Measurements from ENCODE around the gene CAMTA1.

CAMTA1 gene

GRCh38 chr1:7249516-7249915 is 464.3 kb downstream of the CAMTA1 start:
- Histone ChIP-seq H3K4me1 (ENCODE audit: control insufficient read depth in 5 of 5, insufficient read depth in 5 of 5, low read length in 5 of 5) (peaks cover 0 to 4% (median 0%) of the 10 kb centered on the region in 5 donors), H3K9ac (ENCODE audit: low read length in 5 of 5) (no peak overlapping the region), H3K36me3 (ENCODE audit: control insufficient read depth in 5 of 5, insufficient read depth in 5 of 5, low read length in 5 of 5) (no peaks in the 10 kb centered on the region), H3K27ac (ENCODE audit: low read depth, low read length) (no peak overlapping the region), H3K9me3 (ENCODE audit: control insufficient read depth in 5 of 5, low read length in 5 of 5) (no peaks in the 10 kb centered on the region), H3K4me3 (ENCODE audit: low read depth in 1 of 5, low read length in 5 of 5) (no peak overlapping the region), H3K27me3 (ENCODE audit: control insufficient read depth in 5 of 5, insufficient read depth in 4 of 5, low read length in 5 of 5) (peaks cover 0 to 10% (median 9%) of the 10 kb centered on the region in 5 donors)

DNA sequence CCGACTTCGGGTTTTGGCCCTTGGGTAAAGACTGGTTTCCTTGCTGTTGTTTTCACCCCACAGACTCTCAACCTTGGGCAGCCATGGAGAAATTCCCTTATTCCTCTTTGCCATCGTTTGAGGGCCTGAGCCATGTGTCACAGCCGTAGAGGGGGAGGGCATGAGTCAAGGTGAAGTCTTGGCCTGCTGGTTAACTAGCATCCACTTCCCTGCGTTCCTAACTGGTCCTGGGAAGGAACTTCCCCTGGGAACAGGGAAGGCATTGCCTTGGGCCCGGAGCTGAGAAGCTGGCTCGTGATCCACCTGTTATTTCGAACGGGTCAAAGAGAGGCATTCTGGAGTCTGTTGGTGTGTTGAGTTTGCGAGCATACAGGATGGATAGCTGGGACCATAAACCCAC is 464.9 kb downstream of the CAMTA1 start:
- no peak overlapping the region for H3K9ac ChIP-seq (ENCODE audit: low read length in 5 of 5)
- H3K27ac ChIP-seq (ENCODE audit: low read depth, low read length) = no peak overlapping the region
- H3K9me3 ChIP-seq (ENCODE audit: control insufficient read depth in 5 of 5, low read length in 5 of 5) = no peaks in the 10 kb centered on the region
- peaks cover 0 to 4% (median 0%) of the 10 kb centered on the region in 5 donors for H3K4me1 ChIP-seq (ENCODE audit: control insufficient read depth in 5 of 5, insufficient read depth in 5 of 5, low read length in 5 of 5)
- H3K27me3 ChIP-seq (ENCODE audit: control insufficient read depth in 5 of 5, insufficient read depth in 4 of 5, low read length in 5 of 5) = peaks cover 0 to 10% (median 9%) of the 10 kb centered on the region in 5 donors
- no peak overlapping the region for H3K4me3 ChIP-seq (ENCODE audit: low read depth in 1 of 5, low read length in 5 of 5)
- H3K36me3 ChIP-seq (ENCODE audit: control insufficient read depth in 5 of 5, insufficient read depth in 5 of 5, low read length in 5 of 5) = no peaks in the 10 kb centered on the region

- Histone ChIP-seq H3K27ac (ENCODE audit: low read depth, low read length) (no peak overlapping the region), H3K4me1 (ENCODE audit: control insufficient read depth in 5 of 5, insufficient read depth in 5 of 5, low read length in 5 of 5) (peaks cover 0 to 4% (median 0%) of the 10 kb centered on the region in 5 donors), H3K9me3 (ENCODE audit: control insufficient read depth in 5 of 5, low read length in 5 of 5) (no peaks in the 10 kb centered on the region), H3K4me3 (ENCODE audit: low read depth in 1 of 5, low read length in 5 of 5) (no peak overlapping the region), H3K27me3 (ENCODE audit: control insufficient read depth in 5 of 5, insufficient read depth in 4 of 5, low read length in 5 of 5) (peaks cover 0 to 9% (median 7%) of the 10 kb centered on the region in 5 donors), H3K9ac (ENCODE audit: low read length in 5 of 5) (no peak overlapping the region), H3K36me3 (ENCODE audit: control insufficient read depth in 5 of 5, insufficient read depth in 5 of 5, low read length in 5 of 5) (no peaks in the 10 kb centered on the region)
These were observed 465.6 kb downstream of the CAMTA1 start for GRCh38 chr1:7250597-7251453.

DNA sequence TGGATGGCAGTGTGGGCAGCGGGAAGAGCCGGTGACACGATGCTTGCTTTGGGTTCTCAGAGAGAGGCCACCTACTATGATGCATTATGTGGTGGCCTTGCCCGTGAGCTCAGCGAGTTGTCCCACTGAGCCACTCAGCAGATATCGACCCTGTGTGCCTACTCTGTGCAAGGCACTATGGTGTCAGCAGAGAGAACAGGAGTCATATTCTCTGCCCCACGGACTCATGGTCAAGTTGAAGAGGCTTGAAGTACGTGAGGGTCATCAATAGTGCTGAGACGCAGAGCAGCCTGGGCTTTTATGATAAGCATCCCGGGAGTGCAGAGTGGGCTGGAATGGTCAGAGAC is 466.2 kb downstream of the CAMTA1 start:
- no peaks in the 10 kb centered on the region for H3K9me3 ChIP-seq (ENCODE audit: control insufficient read depth in 5 of 5, low read length in 5 of 5)
- no peak overlapping the region for H3K9ac ChIP-seq (ENCODE audit: low read length in 5 of 5)
- H3K4me3 ChIP-seq (ENCODE audit: low read depth in 1 of 5, low read length in 5 of 5) = no peak overlapping the region
- no peak overlapping the region for H3K27ac ChIP-seq (ENCODE audit: low read depth, low read length)
- H3K4me1 ChIP-seq (ENCODE audit: control insufficient read depth in 5 of 5, insufficient read depth in 5 of 5, low read length in 5 of 5) = peaks cover 0 to 4% (median 0%) of the 10 kb centered on the region in 5 donors
- H3K36me3 ChIP-seq (ENCODE audit: control insufficient read depth in 5 of 5, insufficient read depth in 5 of 5, low read length in 5 of 5) = no peaks in the 10 kb centered on the region
- peaks cover 0 to 9% (median 5%) of the 10 kb centered on the region in 5 donors for H3K27me3 ChIP-seq (ENCODE audit: control insufficient read depth in 5 of 5, insufficient read depth in 4 of 5, low read length in 5 of 5)

GRCh38 chr1:7252411-7253117 is 467.3 kb downstream of the CAMTA1 start:
- peaks cover 0 to 8% (median 4%) of the 10 kb centered on the region in 5 donors for H3K27me3 ChIP-seq (ENCODE audit: control insufficient read depth in 5 of 5, insufficient read depth in 4 of 5, low read length in 5 of 5)
- H3K36me3 ChIP-seq (ENCODE audit: control insufficient read depth in 5 of 5, insufficient read depth in 5 of 5, low read length in 5 of 5) = no peaks in the 10 kb centered on the region
- no peak overlapping the region for H3K27ac ChIP-seq (ENCODE audit: low read depth, low read length)
- H3K9ac ChIP-seq (ENCODE audit: low read length in 5 of 5) = no peak overlapping the region
- no peaks in the 10 kb centered on the region for H3K9me3 ChIP-seq (ENCODE audit: control insufficient read depth in 5 of 5, low read length in 5 of 5)
- no peak overlapping the region for H3K4me3 ChIP-seq (ENCODE audit: low read depth in 1 of 5, low read length in 5 of 5)
- H3K4me1 ChIP-seq (ENCODE audit: control insufficient read depth in 5 of 5, insufficient read depth in 5 of 5, low read length in 5 of 5) = peaks cover 0 to 4% (median 0%) of the 10 kb centered on the region in 5 donors

DNA sequence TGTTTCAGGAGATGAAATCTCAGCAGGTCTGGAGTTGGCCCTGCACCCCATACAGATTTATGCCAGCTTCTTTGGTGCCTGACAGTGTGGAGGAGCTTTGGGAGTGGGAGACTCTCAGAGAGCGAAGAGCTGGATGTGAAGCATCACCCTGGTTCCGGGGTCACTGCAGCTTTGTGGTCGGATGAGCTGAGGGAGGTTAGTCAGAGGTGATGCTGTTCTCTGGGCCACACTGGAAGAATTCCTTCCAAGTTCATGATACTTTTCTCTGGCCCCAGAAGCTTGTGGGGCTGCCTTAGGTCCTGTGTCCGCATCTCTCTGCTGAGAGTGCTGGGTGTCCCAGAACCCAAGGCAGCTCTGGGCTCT is 467.8 kb downstream of the CAMTA1 start:
- Histone ChIP-seq H3K9me3 (ENCODE audit: control insufficient read depth in 5 of 5, low read length in 5 of 5) (no peaks in the 10 kb centered on the region), H3K4me1 (ENCODE audit: control insufficient read depth in 5 of 5, insufficient read depth in 5 of 5, low read length in 5 of 5) (peaks cover 0 to under 1% (median 0%) of the 10 kb centered on the region in 5 donors), H3K27me3 (ENCODE audit: control insufficient read depth in 5 of 5, insufficient read depth in 4 of 5, low read length in 5 of 5) (peaks cover 0 to 8% (median 0%) of the 10 kb centered on the region in 5 donors), H3K9ac (ENCODE audit: low read length in 5 of 5) (no peak overlapping the region), H3K4me3 (ENCODE audit: low read depth in 1 of 5, low read length in 5 of 5) (no peak overlapping the region), H3K36me3 (ENCODE audit: control insufficient read depth in 5 of 5, insufficient read depth in 5 of 5, low read length in 5 of 5) (no peaks in the 10 kb centered on the region), H3K27ac (ENCODE audit: low read depth, low read length) (no peak overlapping the region)

DNA sequence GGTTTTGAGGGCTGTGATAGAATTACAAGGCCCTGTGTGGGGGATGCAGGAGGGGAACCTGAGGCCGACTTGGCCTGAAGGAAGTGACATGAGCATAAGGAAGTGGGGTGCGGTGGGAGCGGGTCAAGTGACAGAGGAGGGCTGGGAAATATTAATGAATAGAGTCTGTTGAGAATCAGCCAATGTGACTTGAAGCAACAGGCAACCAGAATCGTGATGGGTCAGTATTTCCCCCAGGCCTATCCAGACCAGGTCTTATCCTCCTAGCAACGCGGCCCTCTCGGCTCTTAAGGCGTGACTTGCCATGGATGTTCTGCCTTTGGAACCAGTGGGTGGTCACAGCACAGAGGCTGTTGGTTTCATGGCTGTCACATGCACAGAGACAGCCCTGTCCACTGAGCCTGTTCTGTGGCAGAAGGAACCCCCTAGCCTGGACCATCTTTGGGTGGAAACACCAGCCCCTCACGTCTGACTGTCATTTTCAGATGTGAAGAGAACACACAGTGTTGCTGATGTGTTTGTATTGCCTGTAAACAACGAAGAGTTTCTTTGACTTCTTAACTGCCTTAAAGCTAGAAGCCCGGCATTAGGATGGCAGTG is 468.8 kb downstream of the CAMTA1 start:
- Histone ChIP-seq H3K9me3 (ENCODE audit: control insufficient read depth in 5 of 5, low read length in 5 of 5) (no peaks in the 10 kb centered on the region), H3K27me3 (ENCODE audit: control insufficient read depth in 5 of 5, insufficient read depth in 4 of 5, low read length in 5 of 5) (peaks cover 0 to 15% (median 3%) of the 10 kb centered on the region in 5 donors), H3K4me3 (ENCODE audit: low read depth in 1 of 5, low read length in 5 of 5) (no peak overlapping the region), H3K9ac (ENCODE audit: low read length in 5 of 5) (no peak overlapping the region), H3K36me3 (ENCODE audit: control insufficient read depth in 5 of 5, insufficient read depth in 5 of 5, low read length in 5 of 5) (no peaks in the 10 kb centered on the region), H3K27ac (ENCODE audit: low read depth, low read length) (no peak overlapping the region), H3K4me1 (ENCODE audit: control insufficient read depth in 5 of 5, insufficient read depth in 5 of 5, low read length in 5 of 5) (no peaks in the 10 kb centered on the region)

- H3K9me3 ChIP-seq (ENCODE audit: control insufficient read depth in 5 of 5, low read length in 5 of 5) = no peaks in the 10 kb centered on the region
- H3K36me3 ChIP-seq (ENCODE audit: control insufficient read depth in 5 of 5, insufficient read depth in 5 of 5, low read length in 5 of 5) = no peaks in the 10 kb centered on the region
- peaks cover 0 to 19% (median 3%) of the 10 kb centered on the region in 5 donors for H3K27me3 ChIP-seq (ENCODE audit: control insufficient read depth in 5 of 5, insufficient read depth in 4 of 5, low read length in 5 of 5)
- H3K4me3 ChIP-seq (ENCODE audit: low read depth in 1 of 5, low read length in 5 of 5) = no peak overlapping the region
- H3K9ac ChIP-seq (ENCODE audit: low read length in 5 of 5) = no peak overlapping the region
- H3K27ac ChIP-seq (ENCODE audit: low read depth, low read length) = no peak overlapping the region
- no peaks in the 10 kb centered on the region for H3K4me1 ChIP-seq (ENCODE audit: control insufficient read depth in 5 of 5, insufficient read depth in 5 of 5, low read length in 5 of 5)
These were observed 470.2 kb downstream of the CAMTA1 start for GRCh38 chr1:7255303-7256058.

DNA sequence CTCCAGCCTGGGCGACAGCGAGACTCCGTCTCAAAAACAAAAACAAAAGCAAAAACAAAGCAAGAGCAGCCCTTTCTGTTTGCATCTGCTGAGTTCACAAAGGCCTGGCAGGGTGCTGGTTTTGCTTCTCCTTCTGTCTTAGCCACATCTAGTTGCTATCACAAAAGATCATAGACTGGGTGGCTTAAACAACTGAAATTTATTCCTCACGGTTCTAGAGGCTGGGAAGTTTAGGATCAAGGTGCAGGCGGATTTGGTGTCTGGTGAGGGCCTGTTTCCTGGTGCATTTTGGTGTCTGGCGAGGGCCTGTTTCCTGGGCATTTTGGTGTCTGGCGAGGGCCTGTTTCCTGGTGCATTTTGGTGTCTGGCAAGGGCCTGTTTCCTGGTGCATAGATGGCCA is 471.3 kb downstream of the CAMTA1 start:
- Histone ChIP-seq H3K27ac (ENCODE audit: low read depth, low read length) (no peak overlapping the region), H3K9ac (ENCODE audit: low read length in 5 of 5) (no peak overlapping the region), H3K9me3 (ENCODE audit: control insufficient read depth in 5 of 5, low read length in 5 of 5) (no peaks in the 10 kb centered on the region), H3K36me3 (ENCODE audit: control insufficient read depth in 5 of 5, insufficient read depth in 5 of 5, low read length in 5 of 5) (no peaks in the 10 kb centered on the region), H3K4me3 (ENCODE audit: low read depth in 1 of 5, low read length in 5 of 5) (no peak overlapping the region), H3K27me3 (ENCODE audit: control insufficient read depth in 5 of 5, insufficient read depth in 4 of 5, low read length in 5 of 5) (peaks cover 0 to 15% (median 4%) of the 10 kb centered on the region in 5 donors), H3K4me1 (ENCODE audit: control insufficient read depth in 5 of 5, insufficient read depth in 5 of 5, low read length in 5 of 5) (no peaks in the 10 kb centered on the region)

Measured in subcutaneous abdominal adipose tissue (tissue), 5 donors.